Upper lobe of left lung (tissue), 4 donors: ENCODE data around the gene ABL1.

Experiments
- EP300 ChIP-seq, 4 donors: sonication (generic); formaldehyde crosslinking; IDR thresholded peaks; one replicate each; pipeline ENCODE4 v1.5.1; 2017; ENCODE audit warnings: antibody characterized with exemption in 4 of 4, control low read depth in 2 of 4
- POLR2A ChIP-seq, 4 donors: fragments of 450-650 bp; IDR thresholded peaks; one replicate each; pipeline ENCODE4 v1.5.1; 2016 to 2017; ENCODE audit warnings: antibody characterized with exemption in 4 of 4, mild to moderate bottlenecking in 2 of 4
- POLR2AphosphoS5 ChIP-seq, 2 donors: sonication (generic); formaldehyde crosslinking; IDR thresholded peaks; one replicate each; pipeline ENCODE4 v1.5.1; 2017; ENCODE audit warnings: antibody characterized with exemption in 2 of 2
- TF ChIP-seq, protein P1 (sequence below), 6 experiments: fragments of 450-650 bp in 4 of 6; fragments of 200-600 bp in 2 of 6; sonication (generic) in 2 of 6; IDR thresholded peaks; one replicate each; pipeline ENCODE4 v1.5.1; 2016 to 2019; ENCODE audit warnings: antibody characterized with exemption in 6 of 6

DNA sequence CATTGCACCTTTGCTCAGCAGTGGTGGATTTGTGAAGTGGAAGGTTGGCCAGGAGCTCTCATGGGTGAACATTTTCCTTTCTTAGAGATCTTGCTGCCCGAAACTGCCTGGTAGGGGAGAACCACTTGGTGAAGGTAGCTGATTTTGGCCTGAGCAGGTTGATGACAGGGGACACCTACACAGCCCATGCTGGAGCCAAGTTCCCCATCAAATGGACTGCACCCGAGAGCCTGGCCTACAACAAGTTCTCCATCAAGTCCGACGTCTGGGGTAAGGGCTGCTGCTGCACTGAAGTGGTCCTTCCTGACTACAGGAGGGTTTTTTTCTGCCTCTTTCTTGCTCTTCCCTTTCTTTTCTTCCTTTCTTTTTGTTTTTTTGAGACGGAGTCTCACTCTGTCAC is 39.7 kb downstream of the ABL1 start:
- TF ChIP-seq POLR2A (IDR thresholded peaks at IDR 0.05) (no peak), POLR2AphosphoS5 (IDR thresholded peaks at IDR 0.05) (no peak), EP300 (IDR thresholded peaks at IDR 0.05) (no peak)
- TF ChIP-seq, protein P1, sequence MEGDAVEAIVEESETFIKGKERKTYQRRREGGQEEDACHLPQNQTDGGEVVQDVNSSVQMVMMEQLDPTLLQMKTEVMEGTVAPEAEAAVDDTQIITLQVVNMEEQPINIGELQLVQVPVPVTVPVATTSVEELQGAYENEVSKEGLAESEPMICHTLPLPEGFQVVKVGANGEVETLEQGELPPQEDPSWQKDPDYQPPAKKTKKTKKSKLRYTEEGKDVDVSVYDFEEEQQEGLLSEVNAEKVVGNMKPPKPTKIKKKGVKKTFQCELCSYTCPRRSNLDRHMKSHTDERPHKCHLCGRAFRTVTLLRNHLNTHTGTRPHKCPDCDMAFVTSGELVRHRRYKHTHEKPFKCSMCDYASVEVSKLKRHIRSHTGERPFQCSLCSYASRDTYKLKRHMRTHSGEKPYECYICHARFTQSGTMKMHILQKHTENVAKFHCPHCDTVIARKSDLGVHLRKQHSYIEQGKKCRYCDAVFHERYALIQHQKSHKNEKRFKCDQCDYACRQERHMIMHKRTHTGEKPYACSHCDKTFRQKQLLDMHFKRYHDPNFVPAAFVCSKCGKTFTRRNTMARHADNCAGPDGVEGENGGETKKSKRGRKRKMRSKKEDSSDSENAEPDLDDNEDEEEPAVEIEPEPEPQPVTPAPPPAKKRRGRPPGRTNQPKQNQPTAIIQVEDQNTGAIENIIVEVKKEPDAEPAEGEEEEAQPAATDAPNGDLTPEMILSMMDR (IDR thresholded peaks at IDR 0.05): no peak
